Breast epithelium (tissue), 4 donors: ENCODE measurements around the gene LDLRAP1. TPM values are rescaled to one million over a fixed set of nuclear protein-coding genes. Genes with fewer than 3 reads are reported as not detected.

ENCODE experiments used
- DNase-seq, 2 donors: peaks; one replicate each; pipeline ENCODE4 v3.0.0-alpha.2; 2019; ENCODE audit warnings: low spot score in 2 of 2
- H3K27ac ChIP-seq, 2 donors: fragments of 200-600 bp; sonication (generic) in 1 of 2; one replicate each; pipeline ENCODE4 v1.5.1; 2016 to 2019; ENCODE audit warnings: mild to moderate bottlenecking in 1 of 2
- H3K27me3 ChIP-seq, 2 donors: fragments of 200-600 bp; sonication (generic) in 1 of 2; one replicate each; pipeline versions ENCODE4 v1.5.1 to v1.6.0; 2017 to 2019; ENCODE audit warnings: control low read depth in 1 of 2, mild to moderate bottlenecking in 1 of 2
- H3K36me3 ChIP-seq: fragments of 200-600 bp; one replicate; pipeline ENCODE4 v1.5.1; 2019
- H3K4me1 ChIP-seq, 2 donors: fragments of 200-600 bp; sonication (generic); one replicate each; pipeline ENCODE4 v1.5.1; 2016 to 2019; ENCODE audit warnings: control low read depth in 1 of 2
- H3K4me3 ChIP-seq, 3 donors: fragments of 200-600 bp; sonication (generic); 1 replicate in 2 of 3; 2 replicates in 1 of 3; pipeline ENCODE4 v1.5.1; 2016 to 2019; ENCODE audit warnings: mild to moderate bottlenecking in 3 of 3, moderate library complexity in 2 of 3
- H3K9me3 ChIP-seq, 2 donors: fragments of 200-600 bp; sonication (generic) in 1 of 2; one replicate each; pipeline ENCODE4 v1.5.1; 2016 to 2019; ENCODE audit warnings: control low read depth in 1 of 2
- POLR2A ChIP-seq: fragments of 450-650 bp; IDR thresholded peaks from one replicate; pipeline ENCODE4 v1.6.1; 2016; ENCODE audit warnings: antibody characterized with exemption, mild to moderate bottlenecking, moderate library complexity
- POLR2AphosphoS5 ChIP-seq, 3 donors: sonication (generic); formaldehyde crosslinking; IDR thresholded peaks; one replicate each; pipeline ENCODE4 v1.6.1; 2017; ENCODE audit warnings: antibody characterized with exemption in 3 of 3
- intact Hi-C: fragments of 100-400 bp; cut with DNase I; formaldehyde crosslinking; loops from one replicate; pipeline ENCODE4 v1.15.1; 2023; ENCODE audit warnings: low total_unique reads
- total RNA-seq, 3 donors: library from RNA; depleted of rRNA; stranded (reverse); fragments of >200 nt; gene quantifications; one replicate each; pipeline ENCODE4 v1.1.0, GENCODE V29; 2016
- TF ChIP-seq, protein P1 (sequence below), 3 donors: fragments of 450-650 bp; IDR thresholded peaks; one replicate each; pipeline ENCODE4 v1.5.1; 2016 to 2017; ENCODE audit warnings: antibody characterized with exemption in 3 of 3, mild to moderate bottlenecking in 3 of 3, moderate library complexity in 3 of 3

LDLRAP1 gene
- total RNA-seq, 3 donors from 2014 or later: 10.7 to 17.0 (median 16.5) TPM

DNA sequence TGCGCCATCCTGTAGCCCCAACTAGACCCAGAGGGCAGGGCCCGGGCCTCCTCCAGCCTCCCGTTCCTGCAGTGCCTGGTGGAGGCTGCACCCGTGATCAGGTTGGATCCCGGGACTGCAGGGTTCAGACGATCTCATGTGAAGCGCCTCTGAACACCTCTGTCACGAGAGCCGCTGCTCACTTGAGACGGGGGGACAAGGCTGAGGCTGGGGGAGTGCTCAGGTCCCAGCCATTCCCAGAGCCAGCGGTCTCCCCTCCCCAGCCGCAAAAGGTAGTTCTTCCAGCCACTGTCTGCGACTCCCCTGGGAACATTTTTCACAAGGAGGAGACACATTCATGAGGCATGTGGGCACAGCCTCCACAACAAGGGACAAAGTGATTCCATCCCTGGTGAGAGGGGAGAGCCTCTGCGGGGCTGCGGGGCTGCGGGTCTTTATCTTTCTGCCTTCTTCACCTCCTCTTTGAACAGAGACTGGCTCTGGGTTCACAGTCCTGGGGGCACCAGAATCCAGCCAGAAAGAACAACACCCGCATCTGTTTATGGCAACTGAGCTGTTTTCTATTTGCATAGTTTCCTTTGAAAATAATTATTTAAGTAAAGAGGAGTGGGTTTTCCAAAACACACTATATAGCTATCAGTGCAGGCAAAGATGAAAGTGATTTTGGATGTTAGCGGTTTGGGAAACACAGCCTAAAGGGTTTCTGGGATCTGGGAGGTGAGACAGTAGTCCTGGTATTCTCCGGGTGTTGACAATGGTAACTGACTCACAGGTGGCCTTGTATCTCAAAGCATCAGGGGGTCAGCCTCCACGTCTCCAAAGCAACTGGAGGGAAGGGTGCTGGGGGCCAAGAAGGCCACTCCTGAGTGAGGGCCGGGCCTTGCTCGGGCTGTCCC, 13.0 kb upstream of the LDLRAP1 start:
- H3K4me1 ChIP-seq: no peaks in the 10 kb centered on the region
- TF ChIP-seq POLR2AphosphoS5 (IDR thresholded peaks at IDR 0.05) (no peak), POLR2A (no peak)
- TF ChIP-seq, protein P1, sequence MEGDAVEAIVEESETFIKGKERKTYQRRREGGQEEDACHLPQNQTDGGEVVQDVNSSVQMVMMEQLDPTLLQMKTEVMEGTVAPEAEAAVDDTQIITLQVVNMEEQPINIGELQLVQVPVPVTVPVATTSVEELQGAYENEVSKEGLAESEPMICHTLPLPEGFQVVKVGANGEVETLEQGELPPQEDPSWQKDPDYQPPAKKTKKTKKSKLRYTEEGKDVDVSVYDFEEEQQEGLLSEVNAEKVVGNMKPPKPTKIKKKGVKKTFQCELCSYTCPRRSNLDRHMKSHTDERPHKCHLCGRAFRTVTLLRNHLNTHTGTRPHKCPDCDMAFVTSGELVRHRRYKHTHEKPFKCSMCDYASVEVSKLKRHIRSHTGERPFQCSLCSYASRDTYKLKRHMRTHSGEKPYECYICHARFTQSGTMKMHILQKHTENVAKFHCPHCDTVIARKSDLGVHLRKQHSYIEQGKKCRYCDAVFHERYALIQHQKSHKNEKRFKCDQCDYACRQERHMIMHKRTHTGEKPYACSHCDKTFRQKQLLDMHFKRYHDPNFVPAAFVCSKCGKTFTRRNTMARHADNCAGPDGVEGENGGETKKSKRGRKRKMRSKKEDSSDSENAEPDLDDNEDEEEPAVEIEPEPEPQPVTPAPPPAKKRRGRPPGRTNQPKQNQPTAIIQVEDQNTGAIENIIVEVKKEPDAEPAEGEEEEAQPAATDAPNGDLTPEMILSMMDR (IDR thresholded peaks at IDR 0.05): no peak
- intact Hi-C loops: no loop called here
- H3K36me3 ChIP-seq: no peaks in the 10 kb centered on the region
- H3K27me3 ChIP-seq: no peaks in the 10 kb centered on the region
- no peak overlapping the region for H3K27ac ChIP-seq
- no peak for DNase-seq
- H3K9me3 ChIP-seq: peaks cover 0 to 1% of the 10 kb centered on the region in 2 donors
- no peak overlapping the region for H3K4me3 ChIP-seq

DNA sequence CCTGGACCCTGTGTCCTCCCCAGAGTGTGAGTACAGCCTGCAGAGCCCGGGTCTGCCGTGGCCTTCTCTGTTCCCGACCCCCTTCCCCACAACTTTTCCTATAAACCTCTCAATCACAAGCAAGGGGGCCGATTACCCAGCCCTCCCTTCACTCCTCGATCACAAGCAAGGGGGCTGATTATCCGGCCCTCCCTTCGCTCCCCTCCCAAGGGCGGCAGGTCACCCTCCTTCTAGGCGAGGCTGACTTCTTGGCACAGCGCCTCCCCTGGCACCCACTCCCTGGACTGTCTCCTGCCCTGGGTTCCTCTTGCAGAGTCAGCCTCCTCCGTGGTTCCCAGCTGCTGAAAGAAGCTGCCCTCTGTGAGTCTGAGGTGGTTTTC, 12.3 kb upstream of the LDLRAP1 start:
- Histone ChIP-seq H3K27me3 (no peaks in the 10 kb centered on the region), H3K27ac (no peak overlapping the region), H3K4me1 (no peaks in the 10 kb centered on the region), H3K9me3 (no peaks in the 10 kb centered on the region), H3K4me3 (no peak overlapping the region), H3K36me3 (no peaks in the 10 kb centered on the region)
- intact Hi-C loops: no loop called here
- no peak for TF ChIP-seq POLR2A
- no peak for TF ChIP-seq POLR2AphosphoS5 (IDR thresholded peaks at IDR 0.05)
- TF ChIP-seq, protein P1 (IDR thresholded peaks at IDR 0.05): no peak
- no peak for DNase-seq

DNA sequence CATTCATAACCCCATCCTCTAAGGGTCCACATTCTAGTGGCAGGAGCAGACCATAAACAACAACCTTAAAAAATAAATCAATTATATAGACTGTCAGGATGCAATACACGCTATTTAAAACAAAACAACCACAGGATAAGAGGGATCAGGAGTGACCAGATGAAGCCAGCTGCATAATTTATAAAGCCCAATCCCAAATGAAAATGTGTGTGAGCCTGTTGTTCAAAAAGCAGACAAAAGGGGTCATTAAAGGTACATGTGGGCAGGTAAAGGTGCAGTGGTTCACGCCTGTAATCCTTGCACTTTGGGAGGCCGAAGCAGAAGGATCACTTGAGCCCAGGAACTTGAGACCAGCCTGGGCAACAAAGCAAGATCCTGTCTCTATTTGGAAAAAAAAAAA, 10.4 kb upstream of the LDLRAP1 start:
- no peak for DNase-seq
- Histone ChIP-seq H3K36me3 (no peaks in the 10 kb centered on the region), H3K27me3 (no peaks in the 10 kb centered on the region), H3K4me3 (no peak overlapping the region), H3K4me1 (no peaks in the 10 kb centered on the region), H3K9me3 (no peaks in the 10 kb centered on the region), H3K27ac (no peak overlapping the region)
- intact Hi-C loops: no loop called here
- TF ChIP-seq, protein P1 (IDR thresholded peaks at IDR 0.05): no peak

DNA sequence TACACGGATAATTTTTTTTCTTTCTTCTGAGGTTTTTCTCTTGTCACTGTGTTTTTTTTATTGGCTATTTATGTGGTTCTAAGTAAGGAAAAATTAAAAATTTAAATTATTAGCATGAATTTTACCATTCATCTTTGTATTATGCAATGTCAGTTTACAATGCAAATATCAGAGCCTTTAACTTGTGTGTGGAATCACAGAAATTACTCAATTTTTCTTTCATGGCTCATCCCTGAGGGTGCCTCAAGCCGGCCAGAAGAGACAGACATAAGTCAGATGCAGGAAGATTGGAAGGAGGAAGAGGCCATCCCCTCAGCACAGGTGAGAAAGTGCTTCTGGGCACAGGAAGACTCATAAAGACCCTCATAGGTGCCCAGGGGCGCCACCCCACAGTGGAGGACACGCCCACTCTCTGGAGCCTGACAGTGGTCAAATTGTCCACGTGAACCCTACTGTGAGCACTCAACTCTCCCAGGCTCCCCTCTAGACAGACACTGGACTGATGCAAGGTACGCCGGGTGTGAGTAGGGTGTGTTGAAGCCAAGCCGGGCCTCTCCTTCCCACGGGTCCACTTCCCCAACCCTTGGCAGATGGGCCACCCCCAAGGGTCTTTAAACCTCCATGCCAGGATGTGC, 9.5 kb upstream of the LDLRAP1 start:
- Histone ChIP-seq H3K36me3 (no peaks in the 10 kb centered on the region), H3K9me3 (no peaks in the 10 kb centered on the region), H3K4me3 (no peak overlapping the region), H3K27me3 (no peaks in the 10 kb centered on the region), H3K27ac (no peak overlapping the region), H3K4me1 (no peaks in the 10 kb centered on the region)
- no peak for DNase-seq
- intact Hi-C loops: no loop called here
- TF ChIP-seq POLR2AphosphoS5 (IDR thresholded peaks at IDR 0.05) (no peak), POLR2A (no peak)
- TF ChIP-seq, protein P1 (IDR thresholded peaks at IDR 0.05): no peak

GRCh38 chr1:25534410-25534788, 9.0 kb upstream of the LDLRAP1 start:
- H3K27ac ChIP-seq: no peak overlapping the region
- no peak overlapping the region for H3K4me3 ChIP-seq
- no peaks in the 10 kb centered on the region for H3K9me3 ChIP-seq
- TF ChIP-seq POLR2A (no peak), POLR2AphosphoS5 (IDR thresholded peaks at IDR 0.05) (no peak)
- TF ChIP-seq, protein P1 (IDR thresholded peaks at IDR 0.05): no peak
- intact Hi-C loops: no loop called here
- H3K4me1 ChIP-seq: no peaks in the 10 kb centered on the region
- no peak for DNase-seq
- H3K27me3 ChIP-seq: no peaks in the 10 kb centered on the region
- no peaks in the 10 kb centered on the region for H3K36me3 ChIP-seq
